Measurements from ENCODE around the gene TMEM131.
"Not testable (repeated sequence)": the region's sequence is repeated elsewhere in the genome, so short reads cannot be mapped to it uniquely, and the experiment has no call there.

TMEM131 gene

DNA sequence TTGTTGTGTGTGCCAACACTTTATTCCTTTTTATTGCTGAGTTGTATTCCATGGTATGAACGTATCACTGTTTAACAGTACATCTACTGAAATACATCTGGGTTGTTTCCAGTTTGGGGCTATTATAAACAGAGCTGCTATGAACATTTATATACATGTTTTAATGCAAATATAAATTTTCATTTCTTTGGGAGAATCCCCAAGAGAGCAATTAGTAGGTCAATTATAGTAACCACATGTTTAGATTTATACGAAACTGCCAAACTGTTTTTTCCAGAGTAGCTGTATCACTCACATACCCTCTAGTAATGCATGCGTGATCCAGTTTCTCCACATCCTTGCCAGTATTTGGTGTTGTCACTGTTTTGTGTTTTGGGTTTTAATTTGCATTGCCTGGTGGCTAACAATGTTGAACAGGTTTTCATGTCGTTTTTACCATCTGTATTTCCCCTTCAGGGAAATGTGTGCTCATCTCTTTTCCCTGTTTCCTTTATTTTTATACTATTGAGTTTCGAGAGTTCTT is 81.0 kb downstream of the TMEM131 start:
- no peak for DNase-seq (ENCODE audit: low read depth in 1 of 2, low spot score in 1 of 2)

DNA sequence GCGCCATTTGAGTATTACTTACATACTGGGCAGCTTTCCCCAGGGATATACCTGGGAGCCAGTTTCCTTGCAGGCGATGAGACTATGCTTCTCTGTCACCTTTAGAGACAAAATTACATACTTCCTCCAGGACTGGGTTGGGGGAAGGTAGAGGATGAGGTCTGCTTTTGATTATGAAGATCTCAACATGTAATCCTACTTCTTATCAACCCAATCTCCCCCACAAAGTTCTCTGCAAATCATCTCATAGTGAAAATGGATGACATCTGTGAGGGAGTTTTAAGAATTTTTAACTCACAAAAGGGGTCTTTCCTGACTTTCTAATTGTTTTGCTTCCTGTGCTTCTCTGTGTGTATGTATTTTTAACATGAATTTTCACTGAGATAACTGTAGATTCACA is 81.9 kb downstream of the TMEM131 start:
- DNase-seq (ENCODE audit: low read depth in 1 of 2, low spot score in 1 of 2) = no peak

DNA sequence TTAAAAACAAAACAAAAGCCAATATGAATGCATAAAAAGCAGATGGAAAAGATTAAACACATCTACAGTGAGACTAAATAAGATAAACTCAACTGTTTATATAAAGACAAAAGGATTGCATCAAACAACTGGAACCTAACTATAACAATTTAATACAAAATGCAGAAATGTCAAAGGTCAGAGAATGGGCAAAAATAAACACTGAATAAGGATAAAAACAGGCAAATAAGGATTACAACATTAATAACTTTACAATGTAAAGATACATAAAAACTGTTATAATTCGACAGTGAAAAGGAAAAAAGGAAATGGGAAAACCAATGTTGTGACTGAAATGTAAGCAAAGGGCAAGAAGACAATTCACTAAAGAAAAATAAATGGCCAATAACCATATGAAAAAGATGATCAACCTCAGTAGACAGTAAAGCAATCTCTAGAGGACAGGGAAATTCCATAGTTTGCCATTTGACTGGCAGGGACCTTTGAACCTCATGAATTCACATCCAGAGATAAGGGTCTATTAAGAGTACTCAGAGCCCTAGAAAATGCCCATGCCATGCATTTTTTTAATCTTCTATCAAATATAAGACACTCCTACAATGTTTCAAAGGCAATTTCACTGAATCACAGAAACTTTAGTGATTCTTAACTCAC is 83.7 kb downstream of the TMEM131 start:
- DNase-seq (ENCODE audit: low read depth in 1 of 2, low spot score in 1 of 2) = no peak

DNA sequence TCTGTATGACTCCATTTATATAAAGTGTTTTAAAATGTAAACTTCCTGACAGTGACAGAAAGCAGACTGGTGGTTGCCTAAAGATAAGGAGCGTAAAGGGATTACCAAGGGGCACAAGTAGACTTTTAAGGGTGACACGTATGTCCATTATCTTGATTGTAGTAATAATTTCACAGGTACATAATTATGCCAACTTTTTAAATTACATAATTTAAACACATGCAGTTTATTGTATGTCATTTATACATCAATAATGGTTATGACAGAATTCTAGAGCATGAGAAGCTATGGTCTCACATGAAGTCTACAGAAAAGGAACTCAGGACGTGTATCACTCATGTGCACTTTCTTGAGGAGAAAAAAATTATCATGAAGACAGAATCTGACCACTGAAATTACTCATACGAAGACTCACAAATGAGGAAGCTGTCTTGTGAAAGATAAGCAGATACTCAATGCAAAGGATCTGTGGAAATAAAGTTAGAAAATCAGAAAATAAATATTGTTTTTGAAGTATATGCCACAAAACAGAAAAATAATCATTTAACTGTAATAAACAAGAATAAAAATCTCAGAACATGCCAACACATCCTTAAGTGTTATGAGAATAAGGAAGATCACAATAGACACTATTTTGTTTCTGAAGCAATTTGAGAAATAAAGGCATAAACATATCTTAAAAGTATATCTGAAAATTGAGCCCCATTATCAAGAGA is 84.4 kb downstream of the TMEM131 start:
- DNase-seq (ENCODE audit: low read depth in 1 of 2, low spot score in 1 of 2) = no peak

DNA sequence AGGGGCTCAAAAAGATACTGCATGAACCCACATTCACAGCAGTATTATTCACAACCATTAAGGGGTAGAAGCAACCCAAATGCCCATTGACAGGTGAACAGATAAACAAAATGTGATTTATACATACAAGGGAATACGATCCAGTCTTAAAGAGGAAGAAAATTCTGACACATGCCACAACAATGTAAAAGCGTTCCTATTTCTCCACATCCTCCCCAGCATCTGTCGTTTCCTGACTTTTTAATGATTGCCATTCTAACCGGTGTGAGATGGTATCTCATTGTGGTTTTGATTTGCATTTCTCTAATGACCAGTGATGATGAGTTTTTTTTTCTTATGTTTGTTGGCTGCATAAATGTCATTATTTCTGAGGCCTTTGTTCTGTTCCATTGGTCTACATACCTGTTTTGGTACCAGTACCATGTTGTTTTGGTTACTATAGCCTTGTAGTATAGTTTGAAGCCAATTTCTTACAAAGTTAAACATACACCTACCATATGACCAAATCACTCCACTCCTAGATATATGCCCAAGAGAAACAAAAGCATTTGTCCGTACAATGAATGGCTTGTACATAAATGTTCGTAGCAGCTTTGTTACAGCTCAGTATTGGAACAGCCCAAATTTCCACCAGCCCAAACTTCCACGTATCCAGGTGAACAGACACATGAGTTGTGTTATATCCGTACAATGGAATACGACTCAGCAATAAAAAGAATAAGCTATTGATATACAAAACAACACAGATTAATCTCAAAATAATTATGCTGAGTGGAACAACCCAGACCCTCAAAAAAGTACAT is 85.1 kb downstream of the TMEM131 start:
- DNase-seq (ENCODE audit: low read depth in 1 of 2, low spot score in 1 of 2) = no peak

DNA sequence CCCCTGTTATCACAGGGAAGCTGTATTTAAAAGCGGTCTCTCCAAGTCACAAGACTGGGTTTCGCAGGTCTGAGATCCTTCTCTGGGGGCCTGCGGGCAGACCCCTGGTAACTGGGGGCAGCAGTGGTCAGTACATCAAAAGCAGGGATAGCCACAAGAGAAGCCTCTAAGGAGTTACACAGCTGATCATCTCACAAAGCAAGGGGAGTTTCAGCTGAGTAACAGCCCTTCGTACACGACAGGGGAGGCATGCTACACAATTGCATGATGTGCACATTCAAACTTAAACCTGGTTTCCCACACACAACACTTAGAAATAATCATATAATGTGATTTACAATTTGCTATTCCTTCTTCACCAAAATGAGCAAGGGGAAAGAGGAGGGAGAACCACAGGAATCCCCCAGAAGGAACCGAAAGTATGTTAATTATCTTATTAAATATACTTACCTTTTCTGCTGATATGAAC is 87.5 kb downstream of the TMEM131 start:
- DNase-seq (ENCODE audit: low read depth in 1 of 2, low spot score in 1 of 2) = no peak

DNA sequence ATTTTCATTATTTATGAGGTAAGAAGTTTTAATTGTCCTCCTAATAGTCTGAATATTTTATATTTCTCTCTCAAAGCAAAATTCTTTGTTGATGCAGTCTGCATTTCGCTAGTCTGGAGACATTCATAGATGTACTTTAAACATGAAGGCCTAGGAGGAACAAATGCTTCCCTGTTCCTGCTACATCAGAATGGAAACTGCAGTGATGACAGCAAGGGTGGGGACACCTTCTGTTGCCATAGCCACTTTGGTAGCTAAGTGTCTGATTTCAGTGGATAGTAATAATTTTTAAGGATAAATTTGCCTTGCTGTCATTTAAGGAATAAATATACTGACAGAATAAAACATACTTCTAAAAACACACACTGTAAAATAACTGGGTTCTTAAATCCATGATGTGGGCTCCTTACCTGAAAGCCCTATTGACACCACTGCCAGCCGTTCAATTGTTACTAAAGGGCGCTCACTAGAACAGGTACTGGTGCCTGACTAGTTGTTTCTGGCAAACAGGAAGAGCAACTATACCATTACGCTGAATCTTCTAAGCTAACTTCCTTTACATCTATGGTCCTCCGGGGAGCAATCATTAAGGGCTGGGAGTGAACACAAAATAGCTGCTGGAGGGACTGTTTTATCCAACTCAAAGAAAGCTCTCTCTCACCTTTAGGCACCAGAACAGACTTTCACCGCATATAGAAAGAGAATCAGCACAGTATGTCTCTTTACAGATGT is 88.2 kb downstream of the TMEM131 start:
- no peak for DNase-seq (ENCODE audit: low read depth in 1 of 2, low spot score in 1 of 2)

DNA sequence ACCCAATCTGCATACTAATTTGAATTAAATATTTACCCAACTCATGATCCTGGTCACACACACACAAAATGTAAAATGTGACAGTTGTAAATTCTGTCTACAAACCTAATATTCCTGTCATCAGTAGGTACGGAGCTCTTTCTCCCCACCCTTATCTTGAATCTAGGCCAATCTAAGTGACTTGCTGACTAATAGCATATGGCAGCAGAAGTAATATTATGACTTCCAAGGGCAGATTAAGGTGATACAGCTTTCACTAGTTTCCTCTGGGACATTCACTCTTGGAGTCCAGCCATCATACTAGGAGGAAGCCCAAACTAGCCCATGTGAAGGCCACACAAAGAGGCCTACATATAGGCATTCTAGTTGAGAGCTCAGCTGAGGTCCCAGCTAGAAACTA is 89.4 kb downstream of the TMEM131 start:
- DNase-seq (ENCODE audit: low read depth in 1 of 2, low spot score in 1 of 2) = no peak

DNA sequence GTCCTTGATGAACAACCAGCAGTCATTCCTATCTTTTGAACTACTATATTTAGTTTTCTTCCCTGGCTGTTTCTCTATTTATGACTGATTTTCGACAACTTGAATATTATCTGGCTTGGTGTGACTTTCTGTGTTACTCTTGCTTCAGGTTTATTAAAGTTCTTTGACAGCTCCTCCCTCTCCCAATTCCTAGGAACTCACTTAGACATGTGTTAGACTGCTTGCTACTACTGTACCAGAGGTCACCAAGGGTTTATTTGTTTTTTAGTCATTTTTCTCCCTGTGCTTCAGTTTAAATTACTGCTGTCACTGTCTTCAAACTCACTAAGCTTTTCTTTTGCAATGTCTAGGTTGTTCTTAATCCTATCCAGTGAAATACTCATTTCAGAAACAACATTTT is 90.5 kb downstream of the TMEM131 start:
- DNase-seq (ENCODE audit: low read depth in 1 of 2, low spot score in 1 of 2) = no peak

DNA sequence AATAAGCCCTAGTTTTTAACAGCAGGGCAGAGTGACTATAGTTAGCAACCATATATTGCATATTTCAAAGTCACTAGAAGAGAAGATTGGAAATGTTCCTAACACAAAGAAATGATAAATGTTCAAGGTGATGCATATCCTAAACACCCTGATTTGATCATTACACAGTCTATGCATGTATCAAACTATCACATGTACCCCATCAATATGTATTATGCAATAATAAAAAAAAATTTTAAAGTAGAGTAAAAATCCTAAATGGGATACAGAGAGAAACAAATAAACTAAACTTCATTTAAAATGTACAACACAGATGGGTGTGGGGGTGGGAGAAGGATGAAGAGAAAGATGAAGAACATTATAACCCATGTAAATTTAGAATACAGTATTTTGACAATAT is 93.9 kb downstream of the TMEM131 start:
- DNase-seq (ENCODE audit: low read depth in 1 of 2, low spot score in 1 of 2) = no peak

DNA sequence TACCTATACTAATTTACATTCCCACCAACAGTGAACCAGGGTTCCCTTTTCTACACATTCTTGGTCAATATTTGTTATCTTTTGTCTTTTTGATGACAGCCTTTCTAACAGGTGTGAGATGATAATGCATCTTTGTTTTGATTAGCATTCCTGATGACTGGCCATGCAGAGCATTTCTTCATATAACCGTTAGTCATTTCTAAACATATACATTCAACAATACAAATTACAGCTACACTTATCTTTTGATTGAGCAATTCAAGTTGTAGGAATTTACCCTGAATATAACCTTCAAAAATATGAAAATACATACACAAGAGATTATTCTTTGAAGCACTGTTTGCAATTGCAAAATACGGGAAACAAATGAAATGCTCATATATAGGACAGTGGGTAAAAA is 94.9 kb downstream of the TMEM131 start:
- no peak for DNase-seq (ENCODE audit: low read depth in 1 of 2, low spot score in 1 of 2)

DNA sequence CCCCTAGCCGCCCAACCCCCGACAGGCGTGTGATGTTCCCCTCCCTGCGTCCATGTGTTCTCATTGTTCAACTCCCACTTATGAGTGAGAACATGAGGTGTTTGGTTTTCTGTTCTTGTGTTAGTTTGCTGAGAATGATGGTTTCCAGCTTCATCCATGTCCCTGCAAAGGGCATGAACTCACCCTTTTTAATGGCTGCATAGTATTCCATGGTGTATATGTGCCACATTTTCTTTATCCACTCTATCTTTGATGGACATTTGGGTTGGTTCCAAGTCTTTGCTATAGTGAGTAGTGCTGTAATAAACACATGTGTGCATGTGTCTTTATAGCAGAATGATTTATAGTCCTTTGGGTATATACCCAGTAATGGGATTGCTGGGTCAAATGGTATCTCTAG is 102.7 kb downstream of the TMEM131 start:
- not testable (repeated sequence) for DNase-seq (ENCODE audit: low read depth in 1 of 2, low spot score in 1 of 2)

DNA sequence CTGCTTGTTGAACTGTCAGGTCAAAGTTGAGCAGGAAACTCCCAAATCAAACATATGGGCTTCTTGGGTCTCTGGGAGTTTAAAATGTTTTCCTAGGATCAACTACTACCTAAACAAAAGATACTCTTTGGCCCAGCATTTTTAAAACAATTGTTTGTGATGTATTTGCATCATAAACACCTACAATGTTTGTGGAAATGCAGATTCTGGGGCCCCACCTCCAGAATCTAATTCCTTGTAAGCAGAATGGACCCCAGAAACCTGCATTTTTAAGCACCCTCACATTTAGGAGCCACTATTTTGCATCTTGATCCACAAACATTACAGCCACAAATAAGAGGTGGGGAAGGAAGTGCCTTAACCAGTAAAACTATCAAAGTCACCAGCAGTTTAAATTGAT is 104.1 kb downstream of the TMEM131 start:
- no peak for DNase-seq (ENCODE audit: low read depth in 1 of 2, low spot score in 1 of 2)

DNA sequence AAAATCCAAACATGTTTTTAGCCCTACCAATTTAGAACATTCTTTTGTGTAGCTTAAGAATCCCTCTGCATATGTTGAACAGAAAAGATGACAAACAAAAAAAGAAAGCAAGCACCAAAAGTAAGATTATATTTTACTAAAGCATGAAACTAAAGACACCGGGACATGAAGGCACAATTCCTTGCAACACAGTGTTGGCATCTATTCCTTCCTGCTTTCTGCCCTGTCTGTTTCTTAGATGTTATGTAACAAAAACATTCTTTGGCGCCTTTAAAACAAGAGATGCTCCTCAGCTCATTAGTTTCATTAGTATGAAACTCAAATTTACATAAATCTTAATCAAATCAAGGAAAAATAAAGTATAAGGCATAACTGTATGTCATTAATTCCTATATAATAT is 106.6 kb downstream of the TMEM131 start:
- no peak for DNase-seq (ENCODE audit: low read depth in 1 of 2, low spot score in 1 of 2)

DNA sequence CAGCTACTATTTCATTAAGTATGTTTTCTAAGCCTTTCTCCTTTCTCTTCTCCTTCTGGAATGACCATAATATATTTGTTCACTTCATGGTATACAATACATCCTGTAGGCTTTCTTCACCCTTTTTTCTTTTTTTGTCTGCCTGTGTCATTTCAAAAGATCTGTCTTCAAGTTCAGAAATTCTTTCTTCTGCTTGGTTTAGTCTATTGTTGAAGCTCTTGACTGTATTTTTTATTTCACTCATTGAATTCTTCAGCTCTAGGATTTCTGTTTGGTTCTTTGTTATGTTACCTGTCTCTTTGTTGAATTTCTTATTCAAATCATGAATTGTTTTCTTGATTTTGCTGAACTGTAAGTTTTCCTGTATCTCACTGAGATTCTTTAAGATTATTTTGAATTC is 109.9 kb downstream of the TMEM131 start:
- no peak for DNase-seq (ENCODE audit: low read depth in 1 of 2, low spot score in 1 of 2)

DNA sequence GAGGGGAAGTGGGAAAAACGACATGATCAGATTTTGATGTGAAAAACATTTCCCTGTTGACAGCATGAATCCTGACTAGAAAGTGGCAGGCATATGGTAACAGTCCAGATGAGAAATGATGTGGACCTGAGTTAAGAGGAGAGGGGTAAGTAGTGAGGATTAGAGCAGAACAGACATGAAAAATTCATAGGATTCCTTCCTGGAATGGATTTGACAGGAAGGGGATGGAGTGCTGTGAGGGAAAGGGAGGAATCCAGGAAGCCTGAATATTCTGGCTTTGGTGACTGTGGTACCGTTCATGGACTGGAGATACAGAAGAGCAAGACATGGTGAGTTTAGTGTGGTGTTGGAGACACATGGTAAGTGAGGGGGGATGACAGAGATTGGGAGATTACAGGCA is 115.4 kb downstream of the TMEM131 start:
- no peak for DNase-seq (ENCODE audit: low read depth in 1 of 2, low spot score in 1 of 2)

DNA sequence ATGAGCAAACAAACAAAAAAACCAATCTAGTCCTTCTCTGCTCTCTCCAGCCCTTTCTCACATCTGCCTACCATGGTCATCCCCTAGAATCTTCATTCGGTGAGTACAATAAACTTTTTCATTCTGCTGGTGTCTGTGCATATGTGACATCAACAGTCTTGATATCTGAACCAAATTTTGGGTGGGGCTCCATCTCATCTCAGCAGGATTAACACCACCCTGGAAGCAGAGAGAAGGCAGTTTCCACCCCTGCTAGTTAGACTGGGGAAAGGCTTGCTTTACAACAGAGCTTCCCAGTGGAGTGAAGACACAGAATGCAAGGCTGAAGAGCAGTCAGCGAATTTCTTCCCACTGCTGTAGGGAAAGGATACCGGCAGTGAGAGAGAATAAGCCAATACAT is 116.9 kb downstream of the TMEM131 start:
- DNase-seq (ENCODE audit: low read depth in 1 of 2, low spot score in 1 of 2) = no peak

DNA sequence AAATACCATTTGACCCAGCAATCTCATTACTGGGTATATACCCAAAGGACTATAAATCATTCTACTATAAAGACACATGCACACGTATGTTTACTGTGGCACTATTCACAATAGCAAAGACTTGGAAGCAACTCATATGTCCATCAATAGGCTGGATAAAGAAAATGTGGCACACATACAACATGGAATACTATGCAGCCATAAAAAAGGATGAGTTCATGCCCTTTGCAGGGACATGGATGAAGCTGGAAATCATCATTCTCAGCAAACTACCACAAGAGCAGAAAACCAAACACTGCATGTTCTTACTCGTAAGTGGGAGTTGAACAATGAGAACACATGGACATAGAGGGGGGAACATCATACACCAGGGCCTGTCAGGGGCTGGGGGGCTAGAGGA is 117.4 kb downstream of the TMEM131 start:
- DNase-seq (ENCODE audit: low read depth in 1 of 2, low spot score in 1 of 2) = not testable (repeated sequence)

DNA sequence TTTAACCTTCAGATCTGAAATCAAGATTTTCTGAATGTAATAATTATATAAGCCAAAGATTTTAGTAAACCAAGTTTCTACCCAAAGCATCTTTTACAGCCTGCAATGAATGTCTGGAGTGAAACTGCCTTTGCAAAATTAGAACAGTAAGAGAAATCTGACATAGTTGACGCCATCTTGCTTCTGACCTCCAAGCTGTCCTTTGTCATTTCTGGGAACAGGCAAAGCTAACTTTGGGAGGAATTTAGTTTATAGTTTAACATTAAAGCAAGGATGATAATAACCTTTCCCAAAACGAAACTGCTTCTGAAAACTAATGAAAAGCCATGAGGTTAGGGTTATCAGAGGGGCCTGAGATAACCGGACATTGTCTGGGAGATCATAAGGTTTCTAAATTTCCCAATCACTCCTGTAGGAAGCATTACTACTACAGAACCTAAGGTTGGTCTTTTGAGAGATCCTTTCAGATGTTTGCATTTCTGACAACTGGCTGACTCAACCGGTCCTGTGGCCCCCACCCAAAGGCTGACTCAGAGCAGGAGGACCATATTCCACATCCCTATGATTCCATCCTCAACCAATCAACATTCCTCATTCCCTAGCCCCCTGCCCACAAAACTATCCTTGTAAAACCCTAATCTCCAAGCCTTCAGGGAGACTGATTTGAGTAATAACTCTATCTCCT is 124.5 kb downstream of the TMEM131 start:
- no peak for DNase-seq (ENCODE audit: low read depth in 1 of 2, low spot score in 1 of 2)

DNA sequence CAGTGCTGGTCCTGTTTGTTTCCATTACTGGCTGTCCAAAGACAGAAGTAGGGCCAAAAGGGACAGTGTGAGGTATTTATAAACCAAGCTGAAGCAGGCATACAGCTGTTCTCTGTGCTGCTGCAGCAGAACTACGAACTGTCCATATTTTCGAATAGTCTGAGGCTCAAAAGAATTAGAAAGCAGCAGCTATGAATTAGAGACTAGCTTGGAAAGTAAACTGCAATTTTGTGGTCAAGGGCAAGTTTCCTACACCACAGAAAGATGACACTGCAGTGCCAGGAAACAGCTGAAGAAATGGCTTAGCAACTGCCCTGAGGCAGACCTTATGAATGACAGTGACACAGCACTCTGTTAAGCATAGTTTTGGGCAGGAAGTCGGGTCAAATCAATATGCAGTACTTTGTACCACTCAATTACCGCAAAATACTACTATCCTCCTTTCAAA is 125.3 kb downstream of the TMEM131 start:
- peak in 1 of 2 donors; percentile 4 for DNase-seq (ENCODE audit: low read depth in 1 of 2, low spot score in 1 of 2)

All from activated T-helper 1 cell treated with anti-CD3 and anti-CD28 coated beads, Interleukin-2, amount 50 U/mL, for 16 hours (primary cell).